ENCODE measurements around the gene RB1. TPM values are rescaled to one million over a fixed set of nuclear protein-coding genes. Genes with fewer than 3 reads are reported as not detected.

RB1 gene
- total and polyA plus RNA-seq, 3 donors from 2014 or later: 21.9 to 43.0 (median 38.8) TPM

DNA sequence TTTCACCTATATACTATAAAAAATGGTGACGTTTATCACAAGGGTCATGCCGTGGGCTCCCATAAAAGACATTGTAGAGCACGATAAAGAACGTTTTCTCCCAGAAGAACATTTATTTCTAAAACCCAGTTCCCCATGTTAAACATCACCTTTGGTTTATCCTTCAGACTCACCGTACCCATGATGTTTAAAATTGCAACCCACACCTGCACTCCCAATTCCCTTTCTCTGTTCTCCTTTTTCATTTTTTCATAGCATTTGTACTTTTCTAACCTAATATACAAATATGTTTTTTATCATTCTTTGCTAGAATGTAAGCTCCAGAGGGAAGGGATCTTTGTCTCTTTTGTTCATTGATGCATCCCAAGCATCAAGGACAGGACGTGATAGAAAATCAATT is 227.3 kb downstream of the RB1 start:
- Histone ChIP-seq H3K27ac (no peak overlapping the region), H3K4me1 (no peaks in the 10 kb centered on the region), H3K36me3 (ENCODE audit: low read depth, missing control alignments) (no peaks in the 10 kb centered on the region), H3K9me3 (no peaks in the 10 kb centered on the region), H3K4me3 (no peak overlapping the region), H3K27me3 (no peaks in the 10 kb centered on the region)
- WGBS, 2 donors: 66 to 67% methylated on average over 6 of the region's 6 CpGs
- TF ChIP-seq, protein P1, sequence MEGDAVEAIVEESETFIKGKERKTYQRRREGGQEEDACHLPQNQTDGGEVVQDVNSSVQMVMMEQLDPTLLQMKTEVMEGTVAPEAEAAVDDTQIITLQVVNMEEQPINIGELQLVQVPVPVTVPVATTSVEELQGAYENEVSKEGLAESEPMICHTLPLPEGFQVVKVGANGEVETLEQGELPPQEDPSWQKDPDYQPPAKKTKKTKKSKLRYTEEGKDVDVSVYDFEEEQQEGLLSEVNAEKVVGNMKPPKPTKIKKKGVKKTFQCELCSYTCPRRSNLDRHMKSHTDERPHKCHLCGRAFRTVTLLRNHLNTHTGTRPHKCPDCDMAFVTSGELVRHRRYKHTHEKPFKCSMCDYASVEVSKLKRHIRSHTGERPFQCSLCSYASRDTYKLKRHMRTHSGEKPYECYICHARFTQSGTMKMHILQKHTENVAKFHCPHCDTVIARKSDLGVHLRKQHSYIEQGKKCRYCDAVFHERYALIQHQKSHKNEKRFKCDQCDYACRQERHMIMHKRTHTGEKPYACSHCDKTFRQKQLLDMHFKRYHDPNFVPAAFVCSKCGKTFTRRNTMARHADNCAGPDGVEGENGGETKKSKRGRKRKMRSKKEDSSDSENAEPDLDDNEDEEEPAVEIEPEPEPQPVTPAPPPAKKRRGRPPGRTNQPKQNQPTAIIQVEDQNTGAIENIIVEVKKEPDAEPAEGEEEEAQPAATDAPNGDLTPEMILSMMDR (IDR thresholded peaks at IDR 0.05): no peak
- no peak for TF ChIP-seq POLR2A (IDR thresholded peaks at IDR 0.05)
- DNase-seq: no peak
- intact Hi-C loops (cut with DNase I; ENCODE audit: low total_unique reads): no loop called here

Small RNA genes within 50 kb of the gene (small RNA-seq; reads per million reads assigned to genes)
- gene RF00017: 0 reads per million in 2 donors

Other genes starting within 250 kb of the RB1 start
- 10 to 100 TPM; 55.3 to 58.2 TPM for gene MED4, start 208.6 kb upstream of the RB1 start, total RNA-seq
- gene MED4, start 208.6 kb upstream of the RB1 start, polyA plus RNA-seq (ENCODE audit: insufficient read depth, low read depth, low replicate concordance): 111 TPM
- gene ITM2B, start 70.5 kb upstream of the RB1 start, total RNA-seq: 100 to 1,000 TPM; 330 to 351 TPM
- gene ITM2B, start 70.5 kb upstream of the RB1 start, polyA plus RNA-seq (ENCODE audit: insufficient read depth, low read depth, low replicate concordance): 588 TPM
- gene LPAR6, start 109.4 kb downstream of the RB1 start, total RNA-seq: 10 to 100 TPM; 10.3 to 20.6 TPM
- gene LPAR6, start 109.4 kb downstream of the RB1 start, polyA plus RNA-seq (ENCODE audit: insufficient read depth, low read depth, low replicate concordance): 34.9 TPM
- 10 to 100 TPM in 1 of 2 donors, 1 to 10 TPM in 1; 10.0 to 12.2 TPM for gene RCBTB2, start 229.3 kb downstream of the RB1 start, total RNA-seq
- 15.6 TPM for gene RCBTB2, start 229.3 kb downstream of the RB1 start, polyA plus RNA-seq (ENCODE audit: insufficient read depth, low read depth, low replicate concordance)